Smooth muscle cell (in vitro differentiated cells): ENCODE data around the gene ADRM1. TPM values are rescaled to one million over a fixed set of nuclear protein-coding genes. Genes with fewer than 3 reads are reported as not detected.

Source experiments
- DNase-seq: peaks from one replicate; lab custom pipeline; 2025; ENCODE audit not compliant: unreplicated experiment; lab: John Stamatoyannopoulos, UW
- H2AFZ ChIP-seq: fragments of 200-600 bp; sonication (generic); 2 replicates; pipeline ENCODE4 v1.6.0; 2016; ENCODE audit warnings: antibody characterized with exemption, low read depth, mild to moderate bottlenecking
- H3F3A ChIP-seq: fragments of 200-600 bp; sonication (generic); 2 replicates; pipeline ENCODE4 v1.6.0; 2017; ENCODE audit warnings: antibody characterized with exemption, low read depth
- H3K27ac ChIP-seq: fragments of 200-600 bp; sonication (generic); 2 replicates; pipeline ENCODE4 v1.5.1; 2016; ENCODE audit warnings: low read depth, mild to moderate bottlenecking
- H3K27me3 ChIP-seq: fragments of 200-600 bp; sonication (generic); 2 replicates; pipeline ENCODE4 v1.6.1; 2016; ENCODE audit warnings: low read depth, mild to moderate bottlenecking
- H3K36me3 ChIP-seq: fragments of 200-600 bp; sonication (generic); 2 replicates; pipeline ENCODE4 v1.5.1; 2016; ENCODE audit warnings: low read depth
- H3K4me1 ChIP-seq: fragments of 200-600 bp; sonication (generic); 2 replicates; pipeline ENCODE4 v1.5.1; 2016; ENCODE audit warnings: low read depth
- H3K4me2 ChIP-seq: fragments of 200-600 bp; sonication (generic); 2 replicates; pipeline ENCODE4 v1.6.0; 2016; ENCODE audit warnings: mild to moderate bottlenecking
- H3K4me3 ChIP-seq: fragments of 200-600 bp; sonication (generic); 2 replicates; pipeline ENCODE4 v1.5.1; 2016; ENCODE audit warnings: mild to moderate bottlenecking
- H3K79me2 ChIP-seq: fragments of 200-600 bp; sonication (generic); 2 replicates; pipeline ENCODE4 v1.6.0; 2016; ENCODE audit warnings: low read depth, mild to moderate bottlenecking
- H3K9ac ChIP-seq: fragments of 200-600 bp; sonication (generic); 2 replicates; pipeline ENCODE4 v1.6.0; 2016; ENCODE audit warnings: low read depth
- H3K9me3 ChIP-seq: fragments of 200-600 bp; sonication (generic); replicated peaks from 2 replicates; pipeline ENCODE4 v1.5.1; 2016; ENCODE audit warnings: low read depth
- H4K20me1 ChIP-seq: fragments of 200-600 bp; sonication (generic); 2 replicates; pipeline ENCODE4 v1.6.0; 2016; ENCODE audit warnings: low read depth
- WGBS: methylation state at CpG from one replicate; pipeline ENCODE4 v1.1.7; 2016; ENCODE audit warnings: low lambda C conversion rate; 5-methylcytosine and 5-hydroxymethylcytosine counted together
- polyA plus RNA-seq: library from polyadenylated mRNA; unstranded; fragments of >200 nt; fragmentation: Nextera tagmentation; extraction: Ambion mirVana; gene quantifications from 2 replicates; pipeline ENCODE4 v1.2.1, GENCODE V29; 2016
- total RNA-seq: library from RNA; depleted of rRNA; stranded (reverse); fragments of >200 nt; gene quantifications from 2 replicates; pipeline ENCODE4 v1.2.3, GENCODE V29; 2014
- TF ChIP-seq, protein P1 (sequence below): fragments of 200-600 bp; sonication (generic); IDR thresholded peaks from 2 replicates; pipeline ENCODE4 v1.5.1; 2017; ENCODE audit warnings: borderline replicate concordance, mild to moderate bottlenecking, antibody characterized with exemption; ENCODE audit not compliant: insufficient read depth, poor library complexity, severe bottlenecking

ADRM1 gene
- total and polyA plus RNA-seq, 2 experiments from 2014 or later = 101 to 121 TPM

DNA sequence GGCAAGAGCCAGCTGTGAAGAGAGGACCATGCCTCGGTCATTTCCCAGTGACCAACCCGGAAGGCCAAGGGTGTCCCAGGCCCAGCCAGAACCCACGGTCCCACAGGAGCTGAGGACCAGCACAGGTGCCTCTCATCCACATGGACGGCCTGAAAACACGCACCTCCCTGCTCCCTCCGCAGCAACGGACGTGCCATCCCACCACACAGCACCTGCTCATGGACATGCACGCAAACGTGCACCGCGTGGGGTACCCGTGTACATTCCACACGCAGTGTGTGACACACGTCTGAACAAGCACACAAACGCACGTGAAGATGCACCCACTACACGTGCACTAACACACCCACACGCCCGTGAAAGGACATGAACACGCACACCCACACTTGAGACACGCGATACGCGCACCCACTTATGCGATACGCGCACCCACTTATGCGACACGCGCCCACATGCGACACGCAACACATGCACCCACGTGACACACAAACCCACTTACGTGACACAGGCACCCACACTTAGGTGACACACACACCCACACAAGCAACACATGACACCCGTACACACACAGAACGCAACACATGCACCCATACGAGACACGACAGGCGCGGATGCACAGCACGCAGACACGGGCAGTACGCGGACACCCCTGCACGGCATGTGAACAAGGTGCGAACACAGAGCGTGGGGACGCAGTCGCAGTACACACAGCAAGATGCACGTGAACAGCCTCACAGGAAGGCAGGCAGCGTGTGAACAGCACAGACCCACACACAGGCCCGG is 34.2 kb downstream of the ADRM1 start:
- DNase-seq = no peak
- WGBS = 96% methylated on average over 53 of the region's 53 CpGs
- H3K9me3 ChIP-seq = no peaks in the 10 kb centered on the region
- no peak overlapping the region for H3K9ac ChIP-seq
- no peaks in the 10 kb centered on the region for H3F3A ChIP-seq
- H3K4me3 ChIP-seq = no peak overlapping the region
- no peak overlapping the region for H3K27ac ChIP-seq
- TF ChIP-seq, protein P1, sequence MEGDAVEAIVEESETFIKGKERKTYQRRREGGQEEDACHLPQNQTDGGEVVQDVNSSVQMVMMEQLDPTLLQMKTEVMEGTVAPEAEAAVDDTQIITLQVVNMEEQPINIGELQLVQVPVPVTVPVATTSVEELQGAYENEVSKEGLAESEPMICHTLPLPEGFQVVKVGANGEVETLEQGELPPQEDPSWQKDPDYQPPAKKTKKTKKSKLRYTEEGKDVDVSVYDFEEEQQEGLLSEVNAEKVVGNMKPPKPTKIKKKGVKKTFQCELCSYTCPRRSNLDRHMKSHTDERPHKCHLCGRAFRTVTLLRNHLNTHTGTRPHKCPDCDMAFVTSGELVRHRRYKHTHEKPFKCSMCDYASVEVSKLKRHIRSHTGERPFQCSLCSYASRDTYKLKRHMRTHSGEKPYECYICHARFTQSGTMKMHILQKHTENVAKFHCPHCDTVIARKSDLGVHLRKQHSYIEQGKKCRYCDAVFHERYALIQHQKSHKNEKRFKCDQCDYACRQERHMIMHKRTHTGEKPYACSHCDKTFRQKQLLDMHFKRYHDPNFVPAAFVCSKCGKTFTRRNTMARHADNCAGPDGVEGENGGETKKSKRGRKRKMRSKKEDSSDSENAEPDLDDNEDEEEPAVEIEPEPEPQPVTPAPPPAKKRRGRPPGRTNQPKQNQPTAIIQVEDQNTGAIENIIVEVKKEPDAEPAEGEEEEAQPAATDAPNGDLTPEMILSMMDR = no peak
- no peaks in the 10 kb centered on the region for H3K27me3 ChIP-seq
- no peaks in the 10 kb centered on the region for H3K4me1 ChIP-seq
- no peaks in the 10 kb centered on the region for H3K36me3 ChIP-seq
- no peaks in the 10 kb centered on the region for H4K20me1 ChIP-seq
- H3K79me2 ChIP-seq = no peaks in the 10 kb centered on the region
- H3K4me2 ChIP-seq = no peak overlapping the region
- no peak overlapping the region for H2AFZ ChIP-seq

DNA sequence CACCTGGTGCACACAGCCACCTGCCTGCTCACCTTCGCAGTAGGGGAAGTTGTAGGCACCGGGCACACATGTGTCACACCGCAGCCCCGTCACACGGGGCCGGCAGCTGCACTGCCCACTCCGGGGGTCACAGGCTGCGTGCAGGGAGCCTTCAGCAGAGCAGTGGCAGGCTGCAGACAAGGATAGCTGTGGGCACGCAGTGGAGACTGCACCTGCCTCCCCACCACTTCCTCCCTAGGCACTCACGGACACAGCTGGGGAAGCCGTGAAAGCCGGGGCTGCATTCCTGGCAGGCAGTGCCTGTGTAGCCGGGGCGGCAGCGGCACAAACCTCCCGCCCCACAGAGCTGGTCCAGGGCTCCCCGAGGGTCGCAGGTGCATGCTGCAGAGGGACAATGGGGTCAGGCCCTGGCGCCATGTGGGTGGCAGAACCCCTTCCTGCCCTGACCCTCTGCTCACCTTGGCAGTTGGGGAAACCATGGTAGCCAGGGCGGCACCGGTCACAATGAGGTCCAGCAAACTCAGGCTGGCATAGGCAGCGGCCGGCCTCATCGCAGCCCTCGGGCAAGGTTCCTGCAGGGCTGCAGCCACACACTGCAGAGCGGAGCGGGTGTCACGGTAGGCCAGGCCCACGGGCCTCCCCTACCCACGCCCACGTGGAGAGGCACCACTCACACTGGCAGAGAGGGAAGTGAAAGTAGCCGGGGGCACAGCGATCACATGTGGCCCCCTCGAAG is 34.9 kb downstream of the ADRM1 start:
- TF ChIP-seq, protein P1 = no peak
- no peaks in the 10 kb centered on the region for H3K36me3 ChIP-seq

GRCh38 chr20:62338294-62338620 is 35.5 kb downstream of the ADRM1 start:
- Histone ChIP-seq H3K27me3 (no peaks in the 10 kb centered on the region), H3F3A (no peaks in the 10 kb centered on the region), H4K20me1 (no peaks in the 10 kb centered on the region), H3K79me2 (no peaks in the 10 kb centered on the region), H3K4me3 (no peak overlapping the region), H2AFZ (no peak overlapping the region), H3K9ac (no peak overlapping the region), H3K36me3 (no peaks in the 10 kb centered on the region), H3K4me2 (no peak overlapping the region), H3K4me1 (no peaks in the 10 kb centered on the region), H3K27ac (no peak overlapping the region), H3K9me3 (no peaks in the 10 kb centered on the region)
- TF ChIP-seq, protein P1 = no peak
- no peak for DNase-seq
- 98% methylated on average over 16 of the region's 16 CpGs for WGBS

More for the DNA sequence above, 34.9 kb downstream of the ADRM1 start:
- no peaks in the 10 kb centered on the region for H3K79me2 ChIP-seq
- no peak overlapping the region for H3K4me3 ChIP-seq
- H3K9ac ChIP-seq = no peak overlapping the region
- DNase-seq = no peak
- H3K9me3 ChIP-seq = no peaks in the 10 kb centered on the region
- no peaks in the 10 kb centered on the region for H3K4me1 ChIP-seq
- no peaks in the 10 kb centered on the region for H4K20me1 ChIP-seq
- no peaks in the 10 kb centered on the region for H3F3A ChIP-seq
- no peak overlapping the region for H3K27ac ChIP-seq
- WGBS = 95% methylated on average over 34 of the region's 34 CpGs
- H3K4me2 ChIP-seq = no peak overlapping the region
- no peaks in the 10 kb centered on the region for H3K27me3 ChIP-seq
- H2AFZ ChIP-seq = no peak overlapping the region
